Stimulated activated CD4-positive, alpha-beta T cell treated with anti-CD3 and anti-CD28 coated beads, TNF-alpha, amount 100 ng/mL, for 48 hours (primary cell): ENCODE results near the gene OXCT1.

ENCODE experiments used
- DNase-seq, 3 donors: peaks; one replicate each; pipeline ENCODE4 v3.0.0-alpha.2; 2020; ENCODE audit warnings: low read depth in 3 of 3

OXCT1 gene

DNA sequence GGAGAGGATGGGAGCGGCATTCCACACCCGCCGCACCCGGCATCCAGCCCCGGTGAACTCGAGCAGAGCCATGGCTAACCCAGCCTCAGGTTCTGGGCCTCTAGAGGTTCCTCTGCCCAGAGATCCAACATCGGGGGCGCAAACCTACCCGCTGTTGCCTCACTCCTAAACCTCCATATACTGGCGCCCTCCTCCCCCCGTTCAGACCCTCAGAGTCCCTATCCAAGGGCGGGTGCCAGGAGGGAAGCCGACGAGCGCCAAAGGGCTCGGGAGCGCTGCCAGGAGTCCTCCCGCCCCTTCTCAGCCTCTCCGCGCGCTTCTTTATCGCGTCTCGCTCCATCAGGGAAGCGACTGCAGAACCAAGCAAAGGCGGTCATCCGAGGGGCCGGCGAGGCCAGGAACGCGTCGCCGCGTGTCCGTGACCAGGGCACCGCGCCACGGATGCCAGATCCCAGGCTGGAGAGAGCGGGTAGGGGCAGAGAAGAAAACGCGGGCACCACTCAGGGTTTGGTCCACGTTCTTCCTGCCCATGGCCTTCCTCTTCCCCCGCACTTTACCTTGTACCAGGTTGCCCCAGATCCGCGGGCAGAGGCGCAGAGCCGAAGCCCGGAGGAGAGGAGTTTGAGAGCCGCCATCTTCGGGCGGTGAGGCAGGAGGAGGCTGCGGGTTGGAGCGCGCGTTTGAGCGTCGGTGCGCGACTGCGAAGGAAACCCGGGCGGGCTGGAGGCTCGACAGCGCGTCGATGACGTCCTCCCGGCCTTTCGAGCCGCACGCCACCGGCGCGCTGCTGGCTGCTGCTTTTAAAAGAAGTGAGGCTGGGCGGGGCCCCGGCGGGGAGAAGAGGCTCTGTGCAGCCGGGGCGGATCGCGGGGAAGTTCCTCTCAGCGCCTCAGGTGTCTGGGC, at the start of gene OXCT1:
Gene OXCT1, minus strand, starts transcription at position 702 of the 903 bp plus-strand sequence. Its CDS starts 67 bp downstream, at position 635.
- peak; percentile 84 to 88 (median 85) for DNase-seq

DNA sequence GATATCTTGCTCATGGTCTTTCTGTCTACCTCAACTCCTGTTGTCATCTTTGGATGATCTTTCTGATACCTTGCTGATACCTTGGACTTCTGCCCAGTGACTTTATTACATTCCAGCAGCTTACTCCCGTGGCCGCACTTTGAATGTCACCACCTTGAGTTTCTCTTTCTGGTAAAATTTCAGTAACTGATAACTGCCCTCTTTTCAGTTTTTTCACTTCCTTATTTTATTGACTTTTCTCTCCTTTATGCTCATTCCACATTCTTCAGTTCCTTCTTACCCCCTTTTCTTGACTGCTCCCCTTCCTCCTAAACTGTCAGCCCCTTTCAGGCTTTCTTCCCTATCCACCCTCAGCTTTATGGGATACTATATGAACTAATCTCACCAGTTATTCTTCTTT, 47.9 kb upstream of the OXCT1 start:
- DNase-seq, result no peak

DNA sequence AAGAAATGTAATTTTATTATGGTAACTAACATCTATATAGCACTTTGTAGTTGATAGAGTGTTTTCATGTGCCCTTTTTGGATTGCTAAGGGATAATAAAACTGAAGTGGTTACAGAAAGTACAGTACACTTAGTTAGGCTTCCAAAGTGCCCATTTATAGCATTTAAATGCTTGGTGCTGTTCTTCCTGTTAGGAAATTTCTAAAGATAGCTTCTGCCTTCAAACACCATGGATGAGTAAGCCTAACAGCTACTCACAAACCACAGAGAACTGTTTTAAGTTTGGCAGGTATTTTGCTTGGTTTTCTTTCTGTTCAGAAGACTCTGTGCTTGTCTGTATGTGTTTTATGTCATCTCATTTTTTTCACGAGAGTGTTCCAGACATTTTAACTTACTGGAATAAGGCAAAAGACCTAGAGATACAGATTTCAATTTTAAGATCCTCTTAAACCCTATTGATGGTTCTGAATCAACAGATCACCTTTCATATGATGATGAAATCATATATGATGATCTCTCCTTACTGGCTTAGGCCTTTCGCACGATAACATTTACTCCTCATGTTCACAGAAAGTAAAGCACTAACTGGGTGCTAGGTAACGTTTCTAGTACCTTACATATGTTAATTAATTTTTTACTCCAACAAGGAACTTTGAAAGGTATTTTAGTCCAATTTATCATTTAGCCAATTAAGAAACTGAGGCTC, 38.3 kb upstream of the OXCT1 start:
- DNase-seq, result no peak

DNA sequence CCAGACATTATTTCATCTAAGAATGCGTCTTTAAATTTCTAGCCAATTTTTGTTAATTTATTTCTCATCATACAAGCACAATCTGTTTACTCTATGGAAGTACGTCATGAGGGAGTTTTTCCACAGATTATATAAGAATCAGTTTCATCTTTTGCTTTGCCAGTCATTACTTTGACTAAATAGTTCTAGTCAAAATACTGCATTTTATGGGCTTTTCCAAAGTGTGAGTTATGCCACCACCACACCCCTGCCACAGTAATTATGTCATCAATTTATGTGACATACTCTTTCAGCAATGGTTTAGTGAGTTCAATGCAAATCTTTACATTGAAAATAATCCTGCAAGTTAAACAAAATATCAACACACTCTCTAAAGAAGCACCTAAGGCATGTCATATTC, 35.9 kb upstream of the OXCT1 start:
- DNase-seq, result no peak

DNA sequence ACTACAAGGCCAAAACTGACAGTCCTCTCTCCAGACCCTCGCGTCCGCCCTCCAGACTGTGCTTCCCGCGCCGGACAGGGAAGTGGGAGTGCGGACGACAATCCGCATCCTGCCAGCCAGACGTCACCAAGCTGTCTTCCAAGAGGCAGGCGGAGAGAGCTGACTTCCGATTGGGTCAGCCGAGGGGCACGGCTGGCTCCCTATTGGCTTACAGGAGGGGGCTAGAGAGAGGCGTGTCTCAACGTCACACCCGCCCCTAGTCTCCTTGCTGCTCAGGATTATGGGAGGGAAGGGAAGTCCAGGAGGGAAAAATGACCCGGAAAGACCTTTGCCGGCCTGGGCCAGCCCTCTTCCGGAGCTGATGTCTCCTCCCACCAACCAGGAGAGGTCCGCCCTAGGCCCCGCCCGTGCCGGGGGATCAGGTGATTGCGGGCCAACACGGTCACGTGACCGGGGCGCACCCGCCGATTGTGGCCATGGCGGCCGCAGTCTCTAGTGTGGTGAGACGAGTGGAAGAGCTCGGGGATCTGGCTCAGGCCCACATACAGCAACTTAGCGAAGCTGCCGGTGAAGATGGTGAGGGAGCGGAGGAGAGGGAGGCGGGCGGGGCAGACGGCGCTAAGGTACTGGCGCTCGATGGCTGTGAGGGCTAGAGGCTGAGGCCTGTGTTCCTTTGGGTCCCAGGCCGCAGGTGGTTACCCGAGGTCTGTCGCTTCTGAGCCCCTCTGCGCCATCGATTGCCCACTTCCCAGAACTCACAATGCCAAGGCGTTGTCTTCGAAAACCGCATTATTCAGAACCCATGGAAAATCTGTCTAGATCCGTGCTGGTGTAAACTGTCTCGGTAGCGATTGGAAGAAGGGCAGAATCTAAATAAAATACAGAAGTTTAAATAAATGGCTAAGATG, 33.9 kb upstream of the OXCT1 start, which contains the start of gene RIMOC1:
Gene RIMOC1, plus strand, starts transcription at position 453 of the 908 bp plus-strand sequence. Its CDS starts 24 bp downstream, at position 477.
- DNase-seq, result peak; percentile 95 to 97 (median 97)

DNA sequence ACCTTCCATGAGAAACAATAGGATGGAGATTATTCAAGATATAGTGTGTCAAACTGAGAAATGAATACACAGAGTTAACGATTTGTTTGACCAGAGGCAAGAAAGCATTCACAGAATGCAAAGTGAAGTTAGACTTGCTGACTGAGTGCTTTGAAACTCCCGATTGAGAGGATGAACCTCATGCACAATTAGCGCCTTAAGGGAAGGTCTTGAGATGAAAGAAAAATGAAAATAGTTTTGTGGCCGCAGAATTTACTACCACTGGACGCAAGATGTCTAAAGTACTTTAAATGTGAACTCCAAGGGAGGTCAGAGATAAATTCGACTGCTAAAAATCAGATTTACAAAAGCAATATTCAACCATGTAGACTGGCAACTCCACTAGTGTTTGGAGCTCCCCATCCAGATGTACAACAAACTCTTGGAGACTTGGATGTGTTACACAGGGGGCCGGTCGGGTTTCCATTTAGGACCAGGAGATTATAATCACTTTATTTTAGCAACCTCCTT, 33.2 kb upstream of the OXCT1 start:
- no peak for DNase-seq

DNA sequence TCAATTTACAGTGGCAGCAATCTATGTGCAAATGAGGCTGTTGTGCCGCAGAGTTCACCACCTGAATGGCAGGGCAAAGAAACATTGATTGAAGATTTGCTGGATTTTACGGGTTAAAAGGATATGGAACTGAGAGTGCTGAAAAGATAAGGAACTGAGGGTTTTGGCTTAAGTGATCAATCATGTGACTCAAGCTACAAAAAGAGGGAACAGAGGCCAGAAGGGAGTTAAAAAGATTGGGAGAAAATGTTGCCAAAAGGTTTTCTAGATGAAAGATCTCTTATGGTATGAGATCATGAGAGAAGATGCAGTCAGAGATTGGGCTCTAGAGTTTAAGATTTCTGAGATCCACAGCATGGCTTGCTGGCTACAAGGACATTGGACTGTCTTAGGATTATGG, 26.0 kb upstream of the OXCT1 start:
- DNase-seq, result no peak

DNA sequence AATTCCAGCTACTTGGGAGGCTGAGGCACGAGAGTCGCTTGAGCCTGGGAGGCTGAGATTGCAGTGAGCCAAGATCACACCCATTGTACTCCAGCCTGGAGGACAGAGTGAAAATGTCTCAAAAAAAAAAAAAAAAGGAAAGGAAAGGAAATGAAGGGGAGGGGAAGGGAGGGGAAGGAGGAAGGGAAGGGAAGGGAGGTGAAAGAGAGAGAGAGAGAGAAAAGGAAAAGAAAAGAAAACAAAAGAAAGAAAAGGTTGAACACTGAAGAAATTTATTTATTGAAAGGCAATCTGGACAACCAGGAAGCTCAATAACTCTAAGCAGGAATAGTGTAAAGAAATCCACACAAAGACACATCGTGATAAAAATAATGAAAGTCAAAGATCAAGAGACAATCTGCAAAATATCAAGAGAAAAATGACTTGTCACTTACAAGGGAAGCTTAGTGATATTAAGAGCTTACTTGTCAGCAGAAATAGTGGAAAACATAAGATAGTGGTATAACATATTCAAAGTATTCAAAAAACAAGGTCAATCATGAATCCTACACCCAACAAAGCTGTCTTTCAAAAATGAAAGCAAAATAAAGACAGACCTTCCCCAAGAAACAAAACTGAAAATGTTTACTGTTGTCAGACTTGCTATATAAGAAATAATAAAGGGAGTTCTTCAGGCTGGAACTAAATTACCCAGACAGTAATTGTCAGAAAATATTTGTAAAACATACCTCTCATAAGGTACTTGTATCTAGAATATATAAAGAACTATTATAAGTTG, 23.0 kb upstream of the OXCT1 start:
- no peak for DNase-seq

DNA sequence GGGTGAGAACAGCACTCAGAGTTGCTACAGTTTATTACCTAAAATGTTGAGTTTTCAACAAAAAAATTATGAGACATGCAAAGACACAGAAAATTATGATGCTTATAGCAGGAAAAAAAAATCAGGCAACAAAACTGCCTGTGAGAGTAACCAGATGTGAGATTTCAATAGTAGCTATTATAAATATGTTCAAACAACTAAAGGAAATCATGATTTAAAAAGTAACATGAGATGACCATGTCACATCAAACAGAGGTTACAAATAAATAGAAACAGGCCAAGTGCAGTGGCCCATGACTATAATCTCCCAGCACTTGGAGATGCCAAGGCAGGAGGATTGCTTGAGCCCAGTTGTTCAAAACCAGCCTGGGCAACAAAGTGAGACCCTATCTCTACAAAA, 21.8 kb upstream of the OXCT1 start:
- no peak for DNase-seq

DNA sequence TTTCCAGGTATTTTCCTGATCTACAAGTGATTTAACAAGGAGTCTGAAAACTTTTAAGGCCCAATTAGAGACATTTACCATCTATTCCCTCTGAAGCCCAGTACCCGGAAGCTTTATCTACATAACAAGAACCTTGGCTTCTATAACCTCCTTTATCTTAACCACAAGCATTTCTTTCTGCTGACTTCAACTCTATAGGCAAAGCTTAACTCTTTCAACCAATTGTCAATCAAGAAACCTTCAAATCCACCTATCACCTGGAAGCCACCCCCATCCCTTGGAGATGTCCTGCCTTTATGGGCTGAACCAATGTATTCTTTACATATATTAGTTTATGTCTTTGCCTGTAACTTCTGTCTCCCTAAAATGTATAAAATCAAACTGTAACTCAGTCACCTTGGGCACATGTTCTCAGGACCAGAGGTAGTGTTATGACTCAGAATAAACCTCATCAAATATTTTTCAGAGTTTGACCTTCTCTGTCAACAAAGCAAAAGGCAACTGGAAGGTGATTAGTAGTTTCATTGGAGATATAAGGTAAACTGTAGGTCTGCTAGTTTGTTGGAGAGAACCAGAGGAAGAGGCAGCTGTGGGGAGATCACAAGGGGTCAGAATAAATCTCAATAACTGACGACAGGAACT, 21.0 kb upstream of the OXCT1 start:
- no peak for DNase-seq

DNA sequence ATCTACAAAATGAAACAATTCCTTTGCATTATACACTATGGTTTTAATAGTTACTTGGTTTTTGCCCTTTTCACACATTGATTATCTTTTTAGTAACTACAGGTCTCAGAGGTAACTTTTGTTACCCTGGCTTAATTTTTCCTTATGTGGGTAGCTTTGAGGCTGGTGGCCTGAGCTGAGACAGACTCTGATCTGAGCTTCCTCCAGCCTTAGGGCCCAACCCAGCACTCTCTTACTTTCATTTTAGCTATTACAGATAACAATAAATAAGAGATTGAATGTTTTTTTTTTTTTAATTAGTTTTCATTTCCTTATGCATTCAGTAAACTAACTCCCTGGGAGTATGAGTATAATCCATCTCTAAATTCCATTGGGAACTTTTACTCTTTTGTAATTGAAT, 15.1 kb upstream of the OXCT1 start:
- no peak for DNase-seq

DNA sequence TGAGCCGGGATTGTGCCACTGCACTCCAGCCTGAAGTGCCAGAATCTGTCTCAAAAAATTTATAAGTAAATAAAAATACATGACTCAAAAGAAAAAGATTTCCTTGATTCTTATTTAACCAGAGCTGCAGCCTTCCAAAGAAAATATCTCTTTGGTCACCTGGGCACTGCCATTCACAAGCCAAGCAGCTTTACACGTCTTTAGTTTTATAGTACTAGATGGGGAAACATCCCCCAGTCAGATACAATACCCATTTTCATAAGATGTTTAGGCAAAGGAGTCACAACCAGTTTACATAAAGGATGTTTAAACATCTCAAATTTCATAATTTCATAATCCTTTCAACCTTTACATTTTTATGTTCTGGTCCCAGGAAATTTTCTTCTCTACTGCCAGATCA, 13.7 kb upstream of the OXCT1 start:
- no peak for DNase-seq

DNA sequence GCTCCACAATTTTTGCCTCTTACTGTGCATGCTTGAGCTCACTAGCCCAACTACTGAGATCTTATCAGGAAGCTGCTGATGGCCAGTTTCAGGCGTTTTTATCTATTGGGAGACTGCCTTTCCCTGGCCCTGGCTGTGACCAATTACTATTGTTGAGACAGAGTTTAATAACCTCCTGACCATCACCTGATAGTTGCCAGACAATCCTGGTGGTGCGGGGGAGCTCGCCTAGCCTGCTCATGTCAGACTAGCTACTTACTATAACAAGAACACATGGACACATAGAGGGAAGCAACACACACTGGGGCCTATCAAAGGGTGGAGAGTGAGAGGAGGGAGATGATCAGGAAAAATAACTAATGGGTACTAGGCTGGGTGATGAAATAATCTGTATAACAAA, 13.0 kb upstream of the OXCT1 start:
- DNase-seq, result no peak

DNA sequence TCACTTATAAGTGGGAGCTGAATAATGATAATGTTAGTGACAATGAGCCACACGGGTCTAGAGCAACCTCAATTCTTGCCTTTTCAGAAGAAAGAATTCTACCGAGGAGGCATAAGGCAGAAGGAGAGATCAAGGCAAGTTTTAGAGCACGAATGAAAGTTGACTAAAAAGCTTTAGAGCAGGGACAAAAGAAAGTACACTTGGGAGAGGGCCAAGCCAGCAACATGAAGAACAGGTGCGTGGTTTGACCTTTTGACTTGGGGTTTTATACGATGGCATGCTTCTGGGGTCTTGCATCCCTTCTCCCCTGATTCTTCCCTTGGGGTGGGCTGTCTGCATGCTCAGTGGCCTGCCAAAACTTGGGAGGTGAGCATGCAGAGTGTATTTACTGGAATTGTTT, 12.5 kb upstream of the OXCT1 start:
- no peak for DNase-seq

DNA sequence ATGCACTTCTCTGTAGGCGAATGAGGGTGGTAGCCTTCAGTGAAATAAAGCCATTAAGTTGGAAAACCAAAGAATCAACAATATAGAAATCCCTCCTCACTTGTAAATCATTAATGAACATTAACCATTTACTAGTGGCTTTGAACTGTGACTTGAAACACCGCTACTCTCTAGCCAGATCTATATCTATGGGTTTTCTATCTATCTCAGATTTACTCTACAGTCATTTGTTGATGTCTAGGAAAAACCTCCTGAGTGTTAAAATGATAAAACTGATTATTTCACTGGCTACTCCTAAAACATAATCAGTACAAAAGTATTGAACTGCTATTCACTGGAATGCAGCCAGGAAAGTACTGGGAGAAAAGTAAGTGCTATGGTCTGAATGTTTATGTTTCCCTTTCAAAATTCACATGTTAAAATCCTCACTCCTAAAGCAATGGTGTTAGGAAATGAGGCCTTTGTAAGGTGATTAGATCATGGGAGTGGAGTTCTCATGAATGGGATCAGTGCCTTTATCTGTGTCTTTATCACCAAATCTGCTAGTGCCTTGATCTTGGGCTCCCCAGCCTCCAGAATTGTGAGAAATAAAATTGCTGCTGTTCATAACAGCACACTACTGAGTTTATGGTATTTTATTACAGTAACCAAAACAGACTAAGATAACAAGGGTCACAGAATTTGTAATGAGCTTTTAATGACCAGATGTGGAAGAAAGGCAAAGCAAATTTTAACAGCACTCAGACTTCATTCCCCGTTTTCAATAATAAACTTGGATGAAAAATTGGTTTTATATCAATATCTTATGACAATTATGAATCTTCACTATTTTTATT, 8.6 kb upstream of the OXCT1 start:
- no peak for DNase-seq

DNA sequence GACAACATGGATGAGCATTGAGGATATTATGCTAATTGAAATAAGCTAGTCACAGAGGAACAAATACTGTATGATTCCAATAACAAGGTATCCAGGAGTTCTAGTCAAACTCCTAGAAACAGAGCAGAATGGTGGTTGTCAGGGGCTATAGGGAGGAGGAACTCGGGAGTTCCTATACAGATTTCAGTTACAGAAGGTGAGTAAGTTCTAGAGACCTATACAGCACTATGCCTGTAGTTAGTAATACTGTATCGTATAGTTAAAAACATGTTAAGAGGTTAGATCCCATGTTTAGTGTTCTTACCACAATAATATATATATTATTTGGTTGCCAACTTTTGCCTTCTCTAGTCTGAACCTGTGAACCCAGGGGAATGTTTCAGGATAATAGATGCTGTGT, 7.9 kb upstream of the OXCT1 start:
- DNase-seq, result no peak

DNA sequence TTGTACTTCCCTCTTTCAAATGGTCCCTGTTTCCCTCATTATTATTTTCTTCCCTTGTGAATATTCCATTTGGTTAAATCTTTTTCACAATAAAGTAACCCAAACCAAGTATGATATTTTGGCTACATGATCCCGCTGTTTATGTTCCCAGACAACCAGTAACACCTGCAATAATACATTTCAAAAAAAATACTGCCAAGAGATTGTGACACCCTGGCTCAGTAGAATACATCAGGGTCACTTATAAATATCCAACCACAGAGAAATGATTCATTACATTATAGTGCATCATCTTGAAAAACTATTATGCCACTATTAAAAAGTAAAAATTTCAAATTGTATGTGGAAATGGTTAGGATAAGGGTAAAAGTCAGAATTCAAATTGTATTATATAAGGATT, 7.2 kb upstream of the OXCT1 start:
- DNase-seq, result no peak

DNA sequence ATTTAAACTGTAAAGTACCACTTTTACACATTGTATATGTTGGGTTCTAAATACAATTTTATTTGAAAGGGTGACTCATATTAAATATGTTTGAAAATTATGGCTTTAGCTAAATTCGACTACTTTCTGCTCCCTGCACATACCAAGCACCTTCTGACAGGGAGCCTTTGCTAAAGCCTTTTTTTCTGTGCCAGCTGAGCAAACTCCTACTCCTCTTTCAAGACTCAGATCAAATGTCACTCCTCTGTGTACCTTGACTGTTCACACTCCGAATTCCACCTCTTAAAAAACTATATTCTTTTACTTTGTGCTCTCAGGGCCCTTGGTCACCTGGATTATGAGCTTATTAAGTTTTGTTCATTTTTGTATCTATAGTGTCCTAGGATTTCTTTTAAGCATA, 6.5 kb upstream of the OXCT1 start:
- no peak for DNase-seq

DNA sequence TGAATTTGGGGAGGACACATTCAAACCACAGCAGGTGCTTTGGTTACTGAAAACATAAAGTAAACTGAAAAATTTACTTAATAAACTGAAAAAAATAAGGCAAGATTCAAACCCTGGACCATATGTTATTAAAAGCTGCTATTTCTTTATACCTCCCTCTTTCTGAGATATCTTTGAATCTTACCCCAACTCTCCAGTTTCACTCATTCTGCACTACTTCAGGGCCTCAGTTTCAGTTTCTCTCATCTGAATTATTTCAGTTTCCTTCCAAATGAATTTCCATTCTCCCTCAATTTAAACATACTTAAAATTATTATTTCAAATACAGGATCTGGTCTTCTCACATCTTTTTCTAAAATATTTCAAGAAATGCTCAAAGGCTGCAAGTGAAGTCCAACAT, 4.9 kb upstream of the OXCT1 start:
- DNase-seq, result no peak
